ENCODE results near the gene TMEM108.

Gene TMEM108

GRCh38 chr3:133360476-133360875 lies 322.3 kb downstream of the TMEM108 start:
- no peak for DNase-seq (ENCODE audit: low spot score)

- no peak for DNase-seq (ENCODE audit: low spot score)
These were observed 322.8 kb downstream of the TMEM108 start for GRCh38 chr3:133361011-133361410.

DNA sequence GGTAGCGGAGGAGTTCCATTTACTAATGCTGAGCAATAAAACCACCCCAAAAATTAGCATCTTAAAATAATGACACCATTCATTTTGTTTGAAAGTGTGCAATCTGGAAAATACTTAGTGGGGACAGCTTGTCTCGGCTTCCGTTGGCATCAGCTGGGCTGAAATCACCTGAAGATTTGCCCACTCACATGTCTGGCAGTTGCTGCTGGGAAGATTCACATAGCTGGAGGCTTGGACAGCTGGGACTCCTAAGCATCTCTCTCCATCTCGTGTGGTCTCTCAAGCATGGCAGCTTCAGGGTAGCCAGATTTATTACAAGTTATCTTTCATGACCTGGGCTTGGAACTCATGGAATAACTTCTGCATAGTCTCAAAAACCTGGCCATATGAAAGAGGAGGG lies 323.2 kb downstream of the TMEM108 start:
- no peak for DNase-seq (ENCODE audit: low spot score)

- DNase-seq (ENCODE audit: low spot score), result peak; percentile 79
These were observed 324.3 kb downstream of the TMEM108 start for GRCh38 chr3:133362539-133362938.

- DNase-seq (ENCODE audit: low spot score), result no peak
These were observed 326.5 kb downstream of the TMEM108 start for GRCh38 chr3:133364704-133365103.

- DNase-seq (ENCODE audit: low spot score), result no peak
These were observed 328.7 kb downstream of the TMEM108 start for GRCh38 chr3:133366921-133367320.

GRCh38 chr3:133367403-133367802 lies 329.2 kb downstream of the TMEM108 start:
- no peak for DNase-seq (ENCODE audit: low spot score)

- no peak for DNase-seq (ENCODE audit: low spot score)
These were observed 329.8 kb downstream of the TMEM108 start for GRCh38 chr3:133367956-133368355.

DNA sequence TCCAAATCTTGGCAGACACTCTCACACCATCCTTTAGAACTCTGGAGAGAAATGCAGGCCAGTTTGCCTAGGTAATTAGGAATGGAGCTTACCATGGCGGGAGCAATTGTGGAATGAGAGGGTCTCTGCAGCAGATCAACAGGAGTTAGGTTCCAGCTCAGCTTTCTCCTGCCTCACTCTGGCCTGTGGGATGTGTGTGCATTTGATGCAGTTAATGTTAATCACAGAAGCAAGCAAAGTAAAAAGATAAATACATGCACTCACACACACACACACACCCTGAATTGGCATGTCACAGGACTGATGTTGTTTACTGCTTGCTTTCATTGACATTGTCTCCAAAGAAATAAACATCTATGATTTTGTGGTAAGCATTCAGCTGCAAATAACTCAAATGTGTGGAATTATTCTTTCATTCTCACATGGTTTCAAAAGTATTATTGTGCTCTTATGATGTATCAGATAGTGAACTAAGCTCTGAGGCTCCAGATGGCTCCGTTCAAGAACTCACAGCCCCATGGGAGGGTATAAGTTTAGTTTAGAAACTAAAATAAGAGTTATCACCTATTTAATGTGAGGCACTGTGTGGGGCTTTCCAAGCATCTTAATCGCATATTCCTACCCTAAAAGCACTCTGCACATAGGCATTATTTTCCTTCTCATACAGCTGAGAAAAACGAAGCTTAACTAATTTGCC lies 330.3 kb downstream of the TMEM108 start:
- no peak for DNase-seq (ENCODE audit: low spot score)

GRCh38 chr3:133369068-133369440 lies 330.9 kb downstream of the TMEM108 start:
- DNase-seq (ENCODE audit: low spot score), result no peak

GRCh38 chr3:133371181-133371580 lies 333.0 kb downstream of the TMEM108 start:
- DNase-seq (ENCODE audit: low spot score), result no peak

DNA sequence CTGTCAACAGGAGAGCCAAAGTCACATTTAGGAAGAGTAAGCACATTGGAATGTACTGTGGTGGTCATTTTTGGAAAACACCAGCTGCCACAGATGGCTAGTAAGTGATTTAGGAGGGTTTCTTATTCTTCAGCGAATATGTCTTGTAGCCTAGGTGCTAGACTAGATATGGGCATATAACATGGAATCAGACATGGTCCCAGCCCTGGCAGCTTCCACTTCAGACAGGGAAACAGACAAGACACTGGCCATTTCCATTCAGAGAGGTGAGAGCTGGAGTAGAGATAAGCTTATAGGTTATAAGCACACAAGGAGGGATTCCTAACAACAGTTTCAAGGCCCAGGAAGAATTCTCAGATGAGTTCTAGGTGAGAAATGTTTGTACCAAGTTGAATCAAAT lies 333.5 kb downstream of the TMEM108 start:
- DNase-seq (ENCODE audit: low spot score), result no peak

DNA sequence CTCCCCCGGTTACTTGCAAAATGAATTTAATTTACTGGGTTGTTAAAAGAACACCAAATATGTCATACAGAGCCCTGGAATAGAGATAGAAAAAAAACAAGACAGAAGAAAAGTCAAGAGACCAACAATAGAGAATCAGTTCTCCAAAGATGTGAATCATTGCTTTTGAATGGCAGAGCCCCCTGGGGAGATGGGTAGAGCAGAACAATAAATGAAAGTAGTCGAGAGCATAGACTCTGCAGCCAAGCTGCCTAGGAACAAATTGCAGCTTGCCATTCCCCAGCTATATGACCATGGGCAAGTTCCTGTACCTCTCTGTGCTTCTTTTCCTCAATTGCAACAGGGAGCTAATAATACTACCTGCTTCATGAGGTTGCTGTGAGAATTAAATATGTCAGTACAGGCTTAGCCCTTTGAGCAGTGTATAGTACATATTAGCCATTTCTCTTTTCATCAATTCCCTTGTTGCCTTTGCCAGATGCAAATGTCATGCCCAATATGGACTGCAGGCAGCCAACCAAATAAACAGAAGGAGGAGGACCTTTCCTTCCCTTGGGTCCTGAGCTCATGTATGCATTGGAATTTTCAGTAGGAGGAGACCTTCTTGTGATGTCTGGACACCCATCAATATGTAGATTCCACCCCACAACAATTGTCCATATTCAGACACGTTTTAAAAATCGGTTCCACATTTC lies 336.7 kb downstream of the TMEM108 start:
- DNase-seq (ENCODE audit: low spot score), result no peak

- DNase-seq (ENCODE audit: low spot score), result no peak
These were observed 337.2 kb downstream of the TMEM108 start for GRCh38 chr3:133375403-133375745.

DNA sequence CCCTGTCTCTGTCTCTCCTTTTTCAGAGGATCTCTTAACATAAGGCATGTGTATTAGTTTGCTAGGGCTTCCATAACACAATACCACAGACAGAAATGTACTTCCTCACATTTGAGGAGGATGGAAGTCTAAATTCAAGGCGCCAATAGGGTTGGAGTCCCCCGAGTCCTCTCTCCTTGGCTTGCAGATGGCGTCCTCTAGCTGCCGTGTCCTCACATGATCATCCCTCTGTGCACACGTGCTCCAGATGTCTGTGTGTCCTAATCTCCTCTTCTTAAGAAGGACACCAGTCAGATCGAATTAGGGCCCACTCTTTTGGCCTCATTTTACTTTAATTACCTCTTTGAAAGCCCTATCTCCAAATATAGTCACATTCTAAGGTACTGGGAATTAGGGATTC lies 338.6 kb downstream of the TMEM108 start:
- peak; percentile 55 for DNase-seq (ENCODE audit: low spot score)

DNA sequence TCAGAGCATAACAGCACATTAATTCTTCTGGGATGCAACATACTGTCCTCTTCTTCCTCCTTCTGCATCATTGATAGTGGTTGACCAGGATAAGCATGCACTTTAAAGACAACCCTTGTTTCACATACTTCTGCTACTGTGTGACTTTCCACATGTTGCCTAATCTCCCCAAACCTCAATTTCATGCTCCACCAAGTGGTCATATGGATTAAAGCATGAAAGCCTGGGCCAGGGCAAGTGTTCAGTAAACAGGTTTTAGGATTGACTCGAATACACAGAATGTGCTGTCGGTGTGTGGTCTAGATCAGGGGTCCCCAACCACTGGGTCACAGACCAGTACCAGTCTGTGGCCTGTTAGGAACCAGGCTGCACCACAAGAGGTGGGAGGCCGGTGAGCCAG lies 339.2 kb downstream of the TMEM108 start:
- peak; percentile 57 for DNase-seq (ENCODE audit: low spot score)

- no peak for DNase-seq (ENCODE audit: low spot score)
These were observed 341.7 kb downstream of the TMEM108 start for GRCh38 chr3:133379926-133380325.

DNA sequence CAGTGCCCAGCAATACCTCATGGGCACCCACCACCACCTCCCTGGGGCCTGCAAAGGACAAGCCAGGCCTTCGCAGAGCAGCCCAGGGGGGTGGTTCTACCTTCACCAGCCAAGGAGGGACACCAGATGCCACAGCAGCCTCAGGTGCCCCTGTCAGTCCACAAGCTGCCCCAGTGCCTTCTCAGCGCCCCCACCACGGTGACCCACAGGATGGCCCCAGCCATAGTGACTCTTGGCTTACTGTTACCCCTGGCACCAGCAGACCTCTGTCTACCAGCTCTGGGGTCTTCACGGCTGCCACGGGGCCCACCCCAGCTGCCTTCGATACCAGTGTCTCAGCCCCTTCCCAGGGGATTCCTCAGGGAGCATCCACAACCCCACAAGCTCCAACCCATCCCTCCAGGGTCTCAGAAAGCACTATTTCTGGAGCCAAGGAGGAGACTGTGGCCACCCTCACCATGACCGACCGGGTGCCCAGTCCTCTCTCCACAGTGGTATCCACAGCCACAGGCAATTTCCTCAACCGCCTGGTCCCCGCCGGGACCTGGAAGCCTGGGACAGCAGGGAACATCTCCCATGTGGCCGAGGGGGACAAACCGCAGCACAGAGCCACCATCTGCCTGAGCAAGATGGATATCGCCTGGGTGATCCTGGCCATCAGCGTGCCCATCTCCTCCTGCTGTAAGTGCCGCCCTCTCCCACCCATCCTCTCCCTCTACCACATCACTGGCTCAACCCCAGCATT lies 342.5 kb downstream of the TMEM108 start:
- DNase-seq (ENCODE audit: low spot score), result no peak

- no peak for DNase-seq (ENCODE audit: low spot score)
These were observed 343.3 kb downstream of the TMEM108 start for GRCh38 chr3:133381346-133382109.

GRCh38 chr3:133383175-133383574 lies 345.0 kb downstream of the TMEM108 start:
- DNase-seq (ENCODE audit: low spot score), result no peak

DNA sequence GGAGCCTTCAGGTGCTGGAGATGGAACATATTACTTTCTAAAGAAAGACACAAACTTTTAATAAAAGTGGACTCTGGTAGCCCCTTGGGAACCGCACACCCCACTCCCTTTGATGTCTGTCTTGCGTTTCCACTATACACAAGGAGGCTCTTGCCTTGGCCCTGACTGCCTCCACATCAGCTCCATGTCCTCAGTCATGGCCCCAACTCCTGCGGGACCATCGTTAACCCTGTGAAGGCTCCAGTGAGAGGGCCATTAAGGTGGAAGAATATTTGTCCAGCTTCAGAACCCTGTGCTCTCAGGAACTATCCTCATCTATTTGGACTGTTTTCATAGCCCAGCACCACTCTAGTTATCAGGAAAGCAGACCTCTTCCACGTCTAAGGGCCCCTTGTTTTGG lies 345.6 kb downstream of the TMEM108 start:
- no peak for DNase-seq (ENCODE audit: low spot score)

GRCh38 chr3:133384331-133385027 lies 346.3 kb downstream of the TMEM108 start:
- peak; percentile 88 for DNase-seq (ENCODE audit: low spot score)
